GM21423 (cell line): ENCODE measurements around the gene SLC7A10.
"Not testable (repeated sequence)": the region's sequence is repeated elsewhere in the genome, so short reads cannot be mapped to it uniquely, and the experiment has no call there.

ENCODE experiments used
- ATAC-seq: cut with Tn5 transposase; IDR thresholded peaks from one replicate; pipeline ENCODE4 v1.9.1; 2021; ENCODE audit warnings: mild to moderate bottlenecking, moderate library complexity; ENCODE audit not compliant: unreplicated experiment

Gene SLC7A10

DNA sequence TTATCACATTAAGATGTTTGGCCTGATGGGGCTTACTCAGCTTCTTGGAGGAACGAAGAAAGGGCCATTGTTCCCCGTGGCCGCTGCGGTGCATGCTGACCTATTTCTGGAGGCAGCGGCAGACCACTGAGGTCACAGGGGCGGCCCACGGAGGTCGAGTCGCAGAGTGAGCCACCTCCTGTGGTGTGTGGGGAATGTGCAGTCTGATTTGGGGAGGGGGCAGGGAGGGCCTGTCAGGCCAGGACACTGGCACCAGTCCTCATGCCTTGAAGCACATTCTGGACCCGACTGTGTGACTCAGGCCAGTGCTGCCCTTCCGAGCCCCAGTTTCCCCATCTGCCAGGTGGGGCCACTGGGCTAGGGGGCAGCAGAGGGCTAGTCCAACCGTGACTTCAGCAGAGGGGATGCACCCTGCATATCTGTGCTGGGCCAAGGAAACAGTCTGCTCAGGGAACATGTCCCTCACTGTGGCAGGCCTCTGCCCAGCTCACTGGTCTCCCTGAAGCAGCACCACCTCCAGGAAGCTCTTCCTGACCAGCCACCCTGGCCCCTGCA is 6.3 kb downstream of the SLC7A10 start:
- ATAC-seq = no peak

- no peak for ATAC-seq
Observed at GRCh38 chr19:33217881-33218280, 7.8 kb downstream of the SLC7A10 start.

DNA sequence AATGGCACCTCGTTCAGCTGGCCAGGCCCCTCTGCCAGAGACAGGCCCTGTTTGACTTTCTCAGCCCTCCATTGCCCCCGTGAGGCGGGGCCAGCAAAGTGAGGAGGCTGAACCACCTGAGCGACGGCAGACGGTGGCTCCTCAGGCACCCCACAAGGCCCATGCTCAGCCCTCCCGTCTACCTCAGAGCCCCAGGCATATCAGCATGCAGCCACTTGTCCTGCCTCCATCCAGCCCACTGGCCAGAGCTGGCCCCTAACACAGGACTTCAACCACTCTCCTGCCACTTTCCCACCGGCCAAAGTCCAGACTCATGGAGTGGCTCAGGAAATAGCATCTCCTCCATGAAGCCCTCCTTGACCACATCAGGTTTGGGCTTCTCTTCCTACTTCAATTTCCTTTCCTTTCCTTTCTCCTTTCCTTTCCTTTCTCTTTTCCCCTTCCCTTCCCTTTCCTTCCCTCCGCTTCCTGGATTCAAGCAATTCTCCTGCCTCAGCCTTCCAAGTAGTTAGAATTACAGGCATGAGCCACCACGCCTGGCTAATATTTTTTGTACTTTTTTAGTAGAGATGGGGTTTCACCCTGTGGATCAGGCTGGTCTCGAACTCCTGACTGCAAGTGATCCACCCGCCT is 9.3 kb downstream of the SLC7A10 start:
- ATAC-seq = no peak

DNA sequence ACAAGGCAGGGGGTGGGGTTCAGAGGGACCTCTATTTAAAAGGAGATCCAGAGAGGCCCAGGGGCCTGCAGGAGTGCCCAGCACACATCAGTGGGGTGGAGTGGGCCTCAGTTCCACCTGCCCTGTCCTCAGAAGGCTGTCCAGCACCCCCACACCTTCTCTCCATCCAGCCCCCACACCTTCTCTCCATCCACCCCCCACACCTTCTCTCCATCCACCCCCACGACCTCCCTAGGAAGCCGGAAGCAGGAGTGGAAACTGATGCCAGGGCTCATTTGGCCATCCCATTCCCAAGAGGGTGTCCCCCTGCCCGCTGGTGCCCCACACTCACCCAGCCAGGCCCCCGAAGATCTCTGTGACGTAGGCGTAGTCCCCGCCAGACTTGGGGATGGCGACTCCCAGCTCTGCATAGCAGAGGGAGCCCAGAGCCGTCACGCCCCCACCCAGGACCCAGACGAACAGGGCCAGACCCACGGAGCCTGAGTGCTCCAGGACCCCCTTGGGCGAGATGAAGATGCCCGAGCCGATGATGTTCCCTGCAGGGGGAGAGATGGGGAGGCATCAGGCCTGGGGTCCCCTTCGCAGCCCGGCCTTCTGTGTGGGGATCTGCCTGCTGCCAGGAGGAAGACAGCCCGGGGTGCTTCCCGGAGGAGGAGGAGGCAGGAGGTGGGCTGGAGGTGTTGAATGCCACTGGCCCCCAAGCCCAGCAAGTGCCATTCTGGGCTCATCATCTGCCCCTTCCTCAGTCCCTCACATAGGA is 10.0 kb downstream of the SLC7A10 start:
- ATAC-seq = no peak

DNA sequence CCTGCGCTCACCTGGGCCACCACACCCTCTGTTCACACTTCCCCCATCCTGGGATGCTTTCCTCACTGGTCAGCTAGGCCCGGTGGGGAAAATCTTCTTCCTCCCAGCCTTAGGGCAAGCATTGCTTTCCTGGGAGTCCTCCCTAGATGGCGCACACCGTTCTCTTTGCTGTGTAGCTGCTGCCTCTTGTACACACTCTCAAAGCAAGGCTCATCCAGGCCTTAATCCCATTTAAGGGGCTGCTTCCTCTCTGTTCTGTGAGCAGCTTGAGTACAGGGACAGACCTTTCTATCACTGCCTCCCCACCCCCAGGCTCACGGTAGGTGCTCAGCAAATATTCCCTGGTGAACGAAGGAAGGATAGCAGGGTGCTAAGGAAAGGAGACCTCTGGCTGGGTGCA is 11.1 kb downstream of the SLC7A10 start:
- no peak for ATAC-seq

GRCh38 chr19:33212436-33213172 is 13.0 kb downstream of the SLC7A10 start:
- ATAC-seq = no peak

DNA sequence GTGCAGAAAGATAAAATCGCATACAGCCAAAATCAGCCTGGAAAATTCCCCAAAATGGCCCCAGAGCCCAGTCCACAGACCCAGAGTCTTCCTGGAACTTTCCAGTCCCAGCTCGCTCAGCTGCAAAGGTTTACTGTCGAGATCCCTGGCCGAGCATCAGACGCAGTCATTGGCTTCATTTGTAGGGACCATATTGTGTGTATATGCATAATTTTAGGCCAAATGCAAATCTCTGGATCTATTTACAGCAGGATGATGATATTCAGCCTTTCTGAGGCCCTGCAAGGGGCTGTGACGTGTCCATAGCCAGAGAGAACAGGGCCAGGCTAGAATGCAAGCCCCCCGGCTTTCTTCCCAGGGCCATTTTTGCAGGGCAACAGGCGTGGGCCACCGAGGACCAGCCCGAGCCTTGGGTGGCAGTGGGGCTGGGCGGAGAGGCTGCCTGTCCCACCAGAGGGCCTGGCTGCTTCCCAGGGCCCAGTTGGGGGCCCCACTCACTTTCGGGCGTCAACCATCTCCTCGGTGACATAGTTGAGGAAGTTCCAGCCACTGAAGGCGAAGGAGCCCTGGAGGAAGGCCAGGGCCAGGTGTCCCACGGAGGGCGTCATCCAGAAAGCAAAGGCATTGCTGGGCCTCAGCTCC is 13.7 kb downstream of the SLC7A10 start:
- no peak for ATAC-seq

DNA sequence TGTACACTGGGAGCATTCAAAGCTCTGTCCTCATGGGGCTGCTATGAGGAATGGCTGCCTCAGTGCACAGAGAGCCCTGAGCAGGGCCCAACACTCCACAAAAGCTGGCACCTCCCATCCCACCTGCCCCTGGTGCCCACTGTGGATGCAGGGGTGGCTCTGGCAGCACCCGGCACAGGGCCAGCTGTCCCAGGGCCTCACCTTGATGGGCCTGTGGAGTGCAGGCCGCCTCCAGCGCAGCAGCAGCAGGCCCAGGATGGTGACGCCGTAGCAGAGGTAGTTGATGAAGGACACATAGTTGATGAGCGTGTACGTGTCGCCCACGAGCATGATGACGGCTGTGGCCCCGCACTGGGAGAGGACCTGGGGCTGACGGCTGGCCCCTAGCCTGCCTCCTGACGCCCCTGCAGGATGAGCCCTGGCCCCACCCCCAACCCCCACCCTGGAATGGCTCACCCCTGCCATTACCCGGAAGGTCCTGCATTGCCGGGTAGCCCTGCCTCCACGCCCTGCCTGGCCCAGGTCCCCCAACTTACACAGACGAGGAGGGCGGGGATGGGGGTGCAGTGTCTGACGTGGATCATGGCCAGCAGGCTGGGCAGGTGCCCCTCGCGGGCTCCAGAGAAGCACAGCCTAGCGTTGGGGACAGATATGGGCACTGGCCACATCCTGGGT is 15.2 kb downstream of the SLC7A10 start:
- no peak for ATAC-seq

DNA sequence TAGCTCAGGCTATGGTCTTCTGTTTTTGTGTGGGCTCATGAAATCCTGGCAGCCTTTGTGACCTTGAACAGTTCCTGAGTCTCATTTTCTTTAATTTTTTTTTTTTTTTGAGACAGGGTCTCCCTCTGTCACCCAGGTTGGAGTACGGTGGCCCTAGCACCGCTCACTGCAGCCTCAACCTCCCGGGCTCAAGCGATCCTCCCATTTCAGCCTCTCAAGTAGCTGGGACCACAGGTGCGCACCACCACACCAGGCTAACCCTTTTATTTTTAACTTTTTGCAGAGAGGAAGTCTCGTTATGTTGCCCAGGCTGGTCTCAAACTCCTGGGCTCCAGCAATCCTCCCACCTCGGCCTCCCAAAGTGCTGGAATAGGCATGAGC is 15.8 kb downstream of the SLC7A10 start:
- ATAC-seq = not testable (repeated sequence)

DNA sequence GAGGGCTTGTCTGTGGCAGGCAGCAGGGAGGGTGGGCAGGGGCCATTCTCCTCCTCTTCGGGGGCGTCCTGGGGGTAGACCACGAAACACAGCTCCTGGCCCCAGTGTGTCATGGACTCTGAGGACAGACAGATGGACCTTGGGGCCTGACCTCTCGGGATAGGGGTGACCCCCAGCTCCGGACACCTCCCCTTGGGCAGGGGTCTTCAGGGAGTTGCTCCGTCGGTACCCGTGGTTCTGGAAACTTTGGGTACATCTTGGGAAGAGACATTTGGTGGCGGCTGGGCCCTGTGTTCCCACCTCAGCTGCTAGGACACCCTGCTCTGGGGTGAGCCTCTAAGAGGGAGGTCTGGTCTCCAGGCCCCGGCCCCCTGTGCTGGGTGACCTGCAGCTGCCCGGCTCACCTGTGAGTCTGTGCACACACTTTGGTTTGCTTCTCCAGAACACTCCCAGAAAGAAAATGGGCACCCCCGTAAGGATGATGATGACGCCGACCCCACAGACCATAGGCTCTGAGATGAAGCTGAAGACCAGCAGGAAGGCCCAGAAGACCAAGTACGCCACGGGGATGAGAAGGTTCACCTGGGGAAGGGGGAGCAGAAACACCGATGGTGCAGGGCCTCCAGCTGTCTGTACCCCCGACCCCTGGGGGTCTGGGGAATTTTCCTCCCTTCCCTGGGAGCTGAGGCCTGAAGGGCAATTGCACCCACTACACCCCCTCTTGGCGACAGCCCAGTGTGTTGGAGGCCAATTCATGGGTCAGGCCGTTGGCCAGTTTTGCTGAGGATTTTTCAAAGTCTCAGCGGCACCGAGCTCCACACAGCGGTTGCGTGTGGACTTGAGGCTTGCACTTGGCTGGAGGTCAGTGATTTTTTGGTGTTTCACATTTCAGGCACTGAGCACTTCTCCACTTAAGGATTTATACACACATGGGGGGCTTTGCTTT is 16.5 kb downstream of the SLC7A10 start:
- no peak for ATAC-seq

DNA sequence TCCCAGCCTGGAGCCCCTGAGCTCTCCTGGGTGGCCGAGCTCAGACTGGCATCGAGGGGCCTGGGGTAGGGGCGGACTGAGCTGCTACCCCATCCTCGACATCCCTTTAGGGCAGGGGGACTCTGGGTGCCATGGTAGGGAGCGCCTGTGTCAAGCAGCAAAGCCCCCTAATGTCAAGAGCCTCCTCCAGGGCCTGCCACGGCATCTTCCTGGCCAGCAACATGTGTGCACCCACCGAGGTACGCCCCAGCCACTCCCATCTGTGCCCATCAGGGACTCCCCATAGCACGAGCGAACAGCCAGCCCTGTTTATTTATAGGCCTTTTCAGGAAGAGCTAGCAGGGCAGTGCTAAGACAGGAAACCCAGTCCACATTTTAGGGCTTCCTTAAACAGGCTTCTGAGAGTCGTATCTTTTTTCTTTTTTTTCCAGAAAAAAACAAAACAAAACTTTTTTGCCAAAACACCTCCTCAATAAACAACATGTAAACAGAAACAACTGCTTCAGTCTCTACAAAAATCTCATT is 17.2 kb downstream of the SLC7A10 start:
- ATAC-seq = no peak

GRCh38 chr19:33207903-33208302 is 17.7 kb downstream of the SLC7A10 start:
- ATAC-seq = no peak

GRCh38 chr19:33207040-33207620 is 18.5 kb downstream of the SLC7A10 start:
- ATAC-seq = no peak

DNA sequence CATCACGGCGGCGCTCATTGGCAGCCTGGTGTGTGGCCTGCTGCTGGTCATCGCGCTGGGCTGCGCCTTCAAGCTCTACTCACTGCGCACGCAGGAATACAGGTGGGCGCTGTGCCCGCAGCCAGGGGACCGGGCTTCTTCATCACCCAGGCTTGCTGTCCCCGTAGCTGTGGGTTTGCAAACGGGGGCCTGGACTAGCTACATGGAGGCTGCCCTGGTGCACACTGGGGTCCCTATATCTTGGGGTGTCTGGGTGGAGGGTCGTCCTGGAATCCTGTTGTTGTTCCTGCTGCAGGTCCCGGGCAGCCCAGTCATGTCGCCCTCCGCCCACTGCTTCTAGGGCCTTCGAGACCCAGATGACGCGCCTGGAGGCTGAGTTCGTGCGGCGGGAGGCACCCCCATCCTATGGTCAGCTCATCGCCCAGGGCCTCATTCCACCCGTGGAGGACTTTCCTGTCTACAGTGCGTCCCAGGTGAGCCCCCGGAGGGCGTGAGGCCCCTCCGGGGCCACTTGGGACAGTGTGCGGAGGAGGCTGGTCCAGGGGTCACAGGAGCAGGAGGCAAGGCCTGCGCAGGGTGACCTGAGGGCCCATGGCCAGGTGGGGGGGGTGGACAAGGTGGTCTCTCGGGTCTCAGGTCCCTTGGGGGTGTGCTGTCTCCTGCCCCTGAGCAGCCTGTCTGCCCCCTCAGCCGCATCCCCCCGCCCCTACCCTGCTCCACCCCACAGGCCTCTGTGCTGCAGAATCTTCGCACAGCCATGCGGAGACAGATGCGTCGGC is 19.2 kb downstream of the SLC7A10 start:
- ATAC-seq = no peak

DNA sequence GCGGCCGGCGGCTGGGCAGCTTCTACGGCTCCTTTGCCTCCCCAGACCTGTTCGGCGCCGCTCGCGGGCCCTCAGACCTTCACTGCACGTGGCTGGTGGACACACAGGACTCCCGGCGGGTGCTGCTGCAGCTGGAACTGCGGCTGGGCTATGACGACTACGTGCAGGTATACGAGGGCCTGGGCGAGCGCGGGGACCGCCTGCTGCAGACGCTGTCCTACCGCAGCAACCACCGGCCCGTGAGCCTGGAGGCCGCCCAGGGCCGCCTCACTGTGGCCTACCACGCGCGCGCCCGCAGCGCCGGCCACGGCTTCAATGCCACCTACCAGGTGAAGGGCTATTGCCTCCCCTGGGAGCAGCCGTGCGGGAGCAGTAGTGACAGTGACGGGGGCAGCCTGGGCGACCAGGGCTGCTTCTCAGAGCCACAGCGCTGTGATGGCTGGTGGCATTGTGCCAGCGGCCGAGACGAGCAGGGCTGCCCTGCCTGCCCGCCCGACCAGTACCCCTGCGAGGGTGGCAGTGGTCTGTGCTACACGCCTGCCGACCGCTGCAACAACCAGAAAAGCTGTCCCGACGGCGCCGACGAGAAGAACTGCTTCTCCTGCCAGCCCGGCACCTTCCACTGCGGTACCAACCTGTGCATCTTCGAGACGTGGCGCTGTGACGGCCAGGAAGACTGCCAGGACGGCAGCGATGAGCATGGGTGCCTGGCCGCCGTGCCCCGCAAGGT is 20.0 kb downstream of the SLC7A10 start:
- no peak for ATAC-seq

DNA sequence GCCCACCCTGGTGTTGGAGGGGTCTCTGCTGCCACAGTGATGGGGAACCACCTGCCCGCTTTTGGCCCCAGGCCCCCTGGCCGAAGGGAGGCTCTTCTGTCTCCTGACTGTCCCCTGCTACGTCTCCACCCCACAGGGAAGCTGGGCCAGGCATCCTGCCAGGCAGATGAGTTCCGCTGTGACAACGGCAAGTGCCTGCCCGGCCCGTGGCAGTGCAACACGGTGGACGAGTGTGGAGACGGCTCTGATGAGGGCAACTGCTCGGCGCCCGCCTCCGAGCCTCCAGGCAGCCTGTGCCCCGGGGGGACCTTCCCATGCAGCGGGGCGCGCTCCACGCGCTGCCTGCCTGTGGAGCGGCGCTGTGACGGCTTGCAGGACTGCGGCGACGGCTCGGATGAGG is 20.5 kb downstream of the SLC7A10 start:
- ATAC-seq = no peak

- no peak for ATAC-seq
Observed at GRCh38 chr19:33204136-33204973, 21.3 kb downstream of the SLC7A10 start.
